ENCODE results near the gene EEF1AKMT1.
"Not testable (repeated sequence)": the region's sequence is repeated elsewhere in the genome, so short reads cannot be mapped to it uniquely, and the experiment has no call there.

EEF1AKMT1 gene

GRCh38 chr13:20776751-20777150 is 3.0 kb upstream of the EEF1AKMT1 start:
- no peak for DNase-seq

GRCh38 chr13:20775961-20776360 is 2.2 kb upstream of the EEF1AKMT1 start:
- DNase-seq = no peak

- no peak for DNase-seq
Observed at GRCh38 chr13:20774746-20775145, 985 bp upstream of the EEF1AKMT1 start.

GRCh38 chr13:20772401-20773131 is 1.2 kb downstream of the EEF1AKMT1 start:
- DNase-seq = peak; percentile 12

- no peak for DNase-seq
Observed at GRCh38 chr13:20769834-20770233, 3.9 kb downstream of the EEF1AKMT1 start.

- DNase-seq = no peak
Observed at GRCh38 chr13:20769091-20769490, 4.7 kb downstream of the EEF1AKMT1 start.

- DNase-seq = no peak
Observed at GRCh38 chr13:20767309-20767943, 6.3 kb downstream of the EEF1AKMT1 start.

- no peak for DNase-seq
Observed at GRCh38 chr13:20760872-20761271, 12.9 kb downstream of the EEF1AKMT1 start.

GRCh38 chr13:20754009-20754408 is 19.8 kb downstream of the EEF1AKMT1 start:
- DNase-seq = no peak

DNA sequence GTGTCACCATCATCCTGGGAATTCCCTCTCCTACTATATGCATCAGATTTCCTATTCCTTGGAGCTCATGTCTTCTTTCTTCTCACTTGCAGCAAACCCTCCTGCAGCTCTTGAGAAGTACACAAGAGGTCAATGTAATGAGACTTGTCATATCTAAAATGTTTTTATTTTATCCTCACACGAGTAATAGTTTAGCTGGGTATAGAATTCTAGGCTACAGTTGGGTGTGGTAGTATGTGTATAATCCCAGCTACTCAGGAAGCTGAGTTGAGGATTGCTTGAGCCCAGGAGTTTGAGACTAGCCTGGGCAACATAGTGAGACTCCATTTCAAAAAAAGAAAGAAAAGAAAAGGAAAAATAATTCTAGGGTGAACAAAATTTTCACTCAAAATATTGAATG is 24.4 kb downstream of the EEF1AKMT1 start:
- DNase-seq = no peak

DNA sequence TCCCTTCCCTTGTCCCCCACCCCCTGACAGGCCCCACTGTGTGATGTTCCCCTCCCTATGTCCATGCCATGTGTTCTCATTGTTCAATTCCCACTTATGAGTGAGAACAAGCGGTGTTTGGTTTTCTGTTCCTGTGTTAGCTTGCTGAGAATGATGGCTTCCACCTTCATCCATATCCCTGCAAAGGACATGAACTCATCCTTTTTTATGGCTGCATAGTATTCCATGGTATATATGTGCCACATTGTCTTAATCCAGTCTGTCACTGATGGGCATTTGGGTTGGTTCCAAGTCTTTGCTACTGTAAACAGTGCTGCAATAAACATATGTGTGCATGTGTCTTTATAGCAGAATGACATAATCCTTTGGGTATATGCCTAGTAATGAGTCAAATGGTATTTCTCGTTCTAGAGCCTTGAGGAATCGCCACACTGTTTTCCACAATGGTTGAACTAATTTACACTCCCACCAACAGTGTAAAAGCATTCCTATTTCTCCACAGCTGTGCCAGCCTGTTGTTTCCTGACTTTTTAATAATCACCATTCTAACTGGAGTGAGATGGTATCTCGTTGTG is 29.8 kb downstream of the EEF1AKMT1 start:
- DNase-seq = not testable (repeated sequence)

GRCh38 chr13:20740021-20740420 is 33.7 kb downstream of the EEF1AKMT1 start:
- no peak for DNase-seq

DNA sequence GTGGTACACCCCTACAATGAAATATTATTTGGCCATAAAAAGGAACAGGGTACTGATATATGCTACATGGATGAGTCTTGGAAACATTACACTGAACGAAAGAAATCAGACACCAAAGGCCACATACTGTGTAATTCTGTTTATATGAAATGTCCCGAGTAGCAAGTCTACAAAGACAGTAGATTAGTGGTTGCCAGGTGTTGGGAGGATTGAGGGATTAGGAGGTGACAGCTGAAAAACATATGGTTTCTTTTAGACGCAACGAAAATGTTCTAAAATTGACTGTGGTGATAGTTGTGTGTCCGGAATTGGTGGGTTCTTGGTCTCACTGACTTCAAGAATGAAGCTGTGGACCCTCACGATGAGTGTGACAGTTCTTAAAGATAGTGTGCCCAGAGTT is 35.1 kb downstream of the EEF1AKMT1 start:
- DNase-seq = no peak

- no peak for DNase-seq
Observed at GRCh38 chr13:20729633-20730585, 43.9 kb downstream of the EEF1AKMT1 start.

GRCh38 chr13:20728579-20729311 is 45.0 kb downstream of the EEF1AKMT1 start:
- peak; percentile 24 for DNase-seq

- no peak for DNase-seq
Observed at GRCh38 chr13:20727856-20728255, 45.9 kb downstream of the EEF1AKMT1 start.

DNA sequence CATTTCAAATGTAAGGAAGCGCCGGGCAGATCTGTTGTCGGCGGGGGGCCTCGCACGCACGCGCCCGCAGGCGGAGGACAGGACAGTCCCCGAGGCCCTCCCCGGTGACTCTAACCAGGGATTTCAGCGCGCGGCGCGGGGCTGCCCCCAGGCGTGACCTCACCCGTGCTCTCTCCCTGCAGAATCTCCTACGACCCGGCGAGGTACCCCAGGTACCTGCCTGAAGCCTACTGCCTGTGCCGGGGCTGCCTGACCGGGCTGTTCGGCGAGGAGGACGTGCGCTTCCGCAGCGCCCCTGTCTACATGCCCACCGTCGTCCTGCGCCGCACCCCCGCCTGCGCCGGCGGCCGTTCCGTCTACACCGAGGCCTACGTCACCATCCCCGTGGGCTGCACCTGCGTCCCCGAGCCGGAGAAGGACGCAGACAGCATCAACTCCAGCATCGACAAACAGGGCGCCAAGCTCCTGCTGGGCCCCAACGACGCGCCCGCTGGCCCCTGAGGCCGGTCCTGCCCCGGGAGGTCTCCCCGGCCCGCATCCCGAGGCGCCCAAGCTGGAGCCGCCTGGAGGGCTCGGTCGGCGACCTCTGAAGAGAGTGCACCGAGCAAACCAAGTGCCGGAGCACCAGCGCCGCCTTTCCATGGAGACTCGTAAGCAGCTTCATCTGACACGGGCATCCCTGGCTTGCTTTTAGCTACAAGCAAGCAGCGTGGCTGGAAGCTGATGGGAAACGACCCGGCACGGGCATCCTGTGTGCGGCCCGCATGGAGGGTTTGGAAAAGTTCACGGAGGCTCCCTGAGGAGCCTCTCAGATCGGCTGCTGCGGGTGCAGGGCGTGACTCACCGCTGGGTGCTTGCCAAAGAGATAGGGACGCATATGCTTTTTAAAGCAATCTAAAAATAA is 52.1 kb downstream of the EEF1AKMT1 start:
- peak; percentile 60 for DNase-seq

GRCh38 chr13:20721058-20721453 is 52.7 kb downstream of the EEF1AKMT1 start:
- no peak for DNase-seq

- no peak for DNase-seq
Observed at GRCh38 chr13:20720499-20720898, 53.3 kb downstream of the EEF1AKMT1 start.

DNA sequence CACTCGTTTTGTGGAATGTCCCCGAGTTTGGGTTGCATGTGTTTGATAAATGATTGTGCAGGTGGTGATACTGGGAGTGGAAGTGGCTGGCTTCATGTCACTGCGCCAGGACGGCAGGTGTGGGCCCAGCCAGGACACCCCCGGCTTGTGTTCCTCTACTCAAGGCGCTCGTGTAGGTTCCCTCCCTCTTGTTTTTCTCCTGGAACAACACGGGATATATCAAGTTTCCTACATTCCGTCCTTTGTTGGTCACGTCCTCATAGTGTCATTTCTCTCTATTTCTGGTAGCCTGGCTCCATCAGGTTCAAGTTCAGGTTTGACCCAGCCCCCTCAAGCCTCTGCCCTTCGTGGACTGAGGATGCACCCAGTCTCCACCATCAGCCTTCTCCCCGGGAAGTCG is 54.0 kb downstream of the EEF1AKMT1 start:
- no peak for DNase-seq

DNA sequence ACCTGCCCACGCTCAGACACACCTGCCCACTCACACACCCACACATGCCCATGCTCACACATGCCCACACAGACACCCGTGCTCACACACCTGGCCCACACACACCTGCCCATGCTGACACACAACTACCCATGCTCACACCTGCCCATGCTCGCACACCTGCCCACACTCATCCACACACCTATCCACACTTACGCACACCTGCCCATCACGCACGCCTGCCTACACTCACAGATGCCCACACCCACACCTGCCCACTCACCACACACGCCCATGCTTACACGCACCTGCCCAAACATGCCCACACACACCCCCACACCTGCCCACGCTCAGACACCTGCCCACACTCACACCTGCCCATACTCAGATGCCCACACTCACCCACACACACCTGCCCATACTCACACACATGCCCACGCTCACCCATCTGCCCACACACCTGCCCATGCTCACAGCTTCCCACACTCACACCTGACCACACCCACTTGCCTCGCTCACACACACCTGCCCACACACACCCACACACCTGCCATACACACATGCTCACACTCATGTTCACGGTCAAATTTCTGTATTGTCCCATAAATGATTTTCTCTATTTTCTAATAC is 54.7 kb downstream of the EEF1AKMT1 start:
- DNase-seq = no peak
